Fibroblast of skin of right biceps (primary cell): ENCODE measurements around the gene PTH1R.

Source experiments
- DNase-seq: peaks from one replicate; pipeline ENCODE4 v3.0.0-alpha.2; 2013

PTH1R gene

GRCh38 chr3:46877406-46878125, at the start of gene PTH1R:
TSS of gene PTH1R (plus strand) at chr3:46877721. CDS start at chr3:46883560, 5,839 bp downstream.
- no peak for DNase-seq

- no peak for DNase-seq
Observed at GRCh38 chr3:46829699-46830208, 47.8 kb upstream of the PTH1R start.

- no peak for DNase-seq
Observed at GRCh38 chr3:46830801-46831200, 46.7 kb upstream of the PTH1R start.

GRCh38 chr3:46831316-46831715, 46.2 kb upstream of the PTH1R start:
- no peak for DNase-seq

- DNase-seq: no peak
Observed at GRCh38 chr3:46831841-46832240, 45.7 kb upstream of the PTH1R start.

GRCh38 chr3:46833346-46834300, 43.9 kb upstream of the PTH1R start:
- DNase-seq: no peak

- no peak for DNase-seq
Observed at GRCh38 chr3:46835054-46835453, 42.5 kb upstream of the PTH1R start.

- no peak for DNase-seq
Observed at GRCh38 chr3:46835491-46835890, 42.0 kb upstream of the PTH1R start.

- DNase-seq: no peak
Observed at GRCh38 chr3:46838301-46838700, 39.2 kb upstream of the PTH1R start.

GRCh38 chr3:46840491-46840890, 37.0 kb upstream of the PTH1R start:
- no peak for DNase-seq

GRCh38 chr3:46843508-46843907, 34.0 kb upstream of the PTH1R start:
- DNase-seq: no peak

GRCh38 chr3:46844397-46844796, 33.1 kb upstream of the PTH1R start:
- no peak for DNase-seq

- peak; percentile 27 for DNase-seq
Observed at GRCh38 chr3:46844881-46845312, 32.6 kb upstream of the PTH1R start.

GRCh38 chr3:46845397-46845859, 32.1 kb upstream of the PTH1R start:
- peak; percentile 81 for DNase-seq

- peak; percentile 87 for DNase-seq
Observed at GRCh38 chr3:46845860-46846623, 31.5 kb upstream of the PTH1R start.

- no peak for DNase-seq
Observed at GRCh38 chr3:46846624-46847542, 30.6 kb upstream of the PTH1R start.

- DNase-seq: no peak
Observed at GRCh38 chr3:46847744-46848143, 29.8 kb upstream of the PTH1R start.

GRCh38 chr3:46848271-46849044, 29.1 kb upstream of the PTH1R start:
- peak; percentile 72 for DNase-seq

- DNase-seq: no peak
Observed at GRCh38 chr3:46849045-46849631, 28.4 kb upstream of the PTH1R start.

GRCh38 chr3:46849686-46850467, 27.6 kb upstream of the PTH1R start:
- no peak for DNase-seq
